Spleen (tissue), 7 donors: ENCODE results near the gene NHEJ1.

Experiments used
- CTCF ChIP-seq, 11 experiments: fragments of 200-600 bp in 7 of 11; fragments of 450-650 bp in 4 of 11; sonication (generic) in 4 of 11; IDR thresholded peaks in 8 of 11; conservative IDR thresholded peaks in 3 of 11; 1 replicate in 7 of 11; 2 replicates in 4 of 11; pipeline versions ENCODE4 v1.4.0 to v1.8.0; 2016 to 2021; ENCODE audit warnings: antibody characterized with exemption in 11 of 11, inconsistent platforms in 4 of 11, mild to moderate bottlenecking in 1 of 11
- POLR2A ChIP-seq, 3 donors: fragments of 450-650 bp; IDR thresholded peaks; one replicate each; pipeline ENCODE4 v1.5.1; 2017; ENCODE audit warnings: antibody characterized with exemption in 3 of 3, mild to moderate bottlenecking in 1 of 3
- POLR2AphosphoS5 ChIP-seq, 3 donors: sonication (generic); formaldehyde crosslinking; IDR thresholded peaks; one replicate each; pipeline ENCODE4 v1.5.1; 2017; ENCODE audit warnings: antibody characterized with exemption in 3 of 3
- donor health status: DM: no; HTN: no; CAD: no; lungs with moderate emphysema.
- donor health status: DM: no; HTN: no; CAD: no.
- donor health status: DM: no; HTN: no; CAD: no.

- TF ChIP-seq POLR2AphosphoS5 (IDR thresholded peaks at IDR 0.05): no peak
- no peak for TF ChIP-seq CTCF (IDR thresholded peaks at IDR 0.05 in 8 of 11, conservative IDR thresholded peaks at IDR 0.05 in 3 of 11)
- TF ChIP-seq POLR2A (IDR thresholded peaks at IDR 0.05): no peak
Observed at GRCh38 chr2:219081096-219081495, 79.5 kb downstream of the NHEJ1 start.
